ENCODE results near the gene SPOCD1.
A peak's percentile ranks its signal among the peaks of the same experiment; 100 is the strongest.

The SPOCD1 gene

DNA sequence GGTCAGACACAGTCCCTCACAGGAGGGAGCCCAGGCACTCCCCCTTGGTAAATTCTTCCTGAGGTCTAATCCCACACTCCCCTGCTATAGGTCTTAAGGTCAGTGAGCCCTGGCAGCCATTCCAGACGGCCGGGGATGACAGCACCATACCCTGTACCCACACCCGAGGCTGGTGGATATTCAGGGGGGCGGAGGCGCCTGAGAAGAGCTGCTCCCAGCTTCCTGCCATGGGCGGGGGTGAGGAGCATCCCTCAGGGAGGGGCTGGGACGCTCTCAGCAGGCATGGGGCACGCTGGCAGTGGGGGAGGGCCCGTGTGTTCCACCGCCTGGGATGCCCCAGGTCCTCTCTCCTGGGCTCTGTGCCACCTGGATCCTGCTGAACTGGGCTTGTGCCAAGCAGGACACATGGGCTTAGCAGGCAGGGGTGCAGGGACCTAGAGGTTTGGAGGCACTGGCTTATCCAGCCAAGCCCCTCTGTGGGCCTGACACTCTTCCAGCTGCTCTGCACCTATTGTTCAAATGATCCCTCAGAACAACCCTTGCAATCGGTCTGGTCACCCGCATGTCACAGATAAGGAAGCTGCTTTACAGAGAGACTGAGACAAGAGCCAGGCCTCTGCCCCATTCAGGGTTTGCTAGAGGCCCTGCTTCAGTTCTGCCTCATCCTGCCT, 46.0 kb downstream of the SPOCD1 start:
- DNase-seq: no peak

DNA sequence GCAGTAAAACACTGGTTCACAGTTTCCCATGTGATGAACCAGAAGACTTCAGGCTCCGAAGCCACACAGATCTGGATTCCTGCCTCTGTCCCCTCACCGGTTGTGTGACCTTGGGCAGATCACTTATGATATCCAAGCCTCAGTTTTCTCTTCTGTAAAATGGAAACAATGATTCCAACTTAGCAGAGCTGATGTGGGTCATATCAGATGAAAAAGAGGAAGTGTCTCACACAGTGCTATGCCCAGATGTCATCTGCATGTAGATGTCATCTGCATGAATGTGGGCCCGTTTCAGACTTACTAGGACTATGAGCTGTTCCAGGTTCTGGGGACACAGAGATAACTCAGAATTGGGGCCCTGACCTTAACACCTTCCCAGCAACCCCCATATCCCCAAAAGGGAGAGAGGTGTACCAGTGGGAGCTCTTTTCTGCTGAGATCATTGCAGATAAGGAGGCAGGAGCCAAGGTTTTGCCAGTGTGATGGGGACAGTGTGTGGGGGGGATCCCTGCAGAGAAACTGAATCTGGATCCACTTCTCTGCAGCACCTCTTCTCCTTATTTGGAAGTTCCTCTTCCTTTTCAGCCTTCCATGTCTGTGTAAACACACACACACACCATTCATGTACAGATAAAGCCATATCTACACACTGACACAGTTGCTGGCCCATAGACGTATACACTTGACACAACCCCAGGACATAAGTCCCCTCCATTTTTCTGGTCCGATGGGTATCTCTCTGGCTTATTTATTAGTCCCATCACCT, 46.7 kb downstream of the SPOCD1 start:
- DNase-seq: no peak

GRCh38 chr1:31768407-31768907, 47.4 kb downstream of the SPOCD1 start:
- no peak for DNase-seq

DNA sequence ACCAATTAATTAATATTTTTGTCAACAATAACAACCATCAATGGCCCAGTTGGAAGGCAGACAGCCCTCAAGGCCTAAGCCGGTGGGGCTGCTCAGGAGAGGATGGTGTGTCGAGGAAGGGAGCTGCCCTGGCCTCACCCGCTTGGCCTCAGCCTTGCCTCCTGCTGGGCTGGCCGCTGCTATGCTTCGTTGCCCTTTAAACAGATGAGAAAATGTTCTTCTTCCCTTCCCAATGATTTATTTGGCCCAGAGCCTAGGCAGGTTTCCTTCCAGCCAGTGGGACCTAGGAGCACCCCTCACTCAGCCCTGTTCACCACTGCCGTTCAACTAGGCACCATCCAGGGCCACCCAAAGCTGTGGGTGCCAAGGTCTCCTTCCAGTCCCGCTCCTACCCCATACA, 48.6 kb downstream of the SPOCD1 start:
- no peak for DNase-seq

GRCh38 chr1:31765516-31765915, 50.3 kb downstream of the SPOCD1 start:
- no peak for DNase-seq

DNA sequence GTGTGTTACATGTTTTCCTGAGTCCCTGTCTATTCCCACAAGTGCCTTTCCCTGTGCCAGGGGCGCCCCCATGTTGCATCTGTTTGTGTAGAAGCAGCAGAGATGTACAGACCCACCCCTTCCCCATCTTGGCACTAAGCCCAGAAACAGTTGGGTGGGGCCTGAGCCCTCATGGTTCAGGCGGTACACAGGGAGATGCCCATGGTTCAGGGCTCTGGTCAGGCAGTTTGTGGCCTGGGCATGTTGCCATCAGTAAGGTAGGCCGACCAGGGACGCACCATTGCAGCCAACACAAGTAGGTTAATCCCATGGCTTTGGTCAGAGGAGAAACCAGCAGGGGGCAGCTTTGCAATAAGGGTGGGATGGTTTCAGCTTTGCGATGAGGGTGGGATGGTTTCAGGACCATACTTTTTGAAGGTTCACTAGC, 50.8 kb downstream of the SPOCD1 start:
- no peak for DNase-seq

GRCh38 chr1:31764312-31765040, 51.3 kb downstream of the SPOCD1 start, which contains the start of gene ADGRB2:
ADGRB2 (minus strand) TSS chr1:31764340; CDS start chr1:31757221, 7,119 bp downstream.
- no peak for DNase-seq

GRCh38 chr1:31763671-31764311, 52.0 kb downstream of the SPOCD1 start:
- DNase-seq: no peak

DNA sequence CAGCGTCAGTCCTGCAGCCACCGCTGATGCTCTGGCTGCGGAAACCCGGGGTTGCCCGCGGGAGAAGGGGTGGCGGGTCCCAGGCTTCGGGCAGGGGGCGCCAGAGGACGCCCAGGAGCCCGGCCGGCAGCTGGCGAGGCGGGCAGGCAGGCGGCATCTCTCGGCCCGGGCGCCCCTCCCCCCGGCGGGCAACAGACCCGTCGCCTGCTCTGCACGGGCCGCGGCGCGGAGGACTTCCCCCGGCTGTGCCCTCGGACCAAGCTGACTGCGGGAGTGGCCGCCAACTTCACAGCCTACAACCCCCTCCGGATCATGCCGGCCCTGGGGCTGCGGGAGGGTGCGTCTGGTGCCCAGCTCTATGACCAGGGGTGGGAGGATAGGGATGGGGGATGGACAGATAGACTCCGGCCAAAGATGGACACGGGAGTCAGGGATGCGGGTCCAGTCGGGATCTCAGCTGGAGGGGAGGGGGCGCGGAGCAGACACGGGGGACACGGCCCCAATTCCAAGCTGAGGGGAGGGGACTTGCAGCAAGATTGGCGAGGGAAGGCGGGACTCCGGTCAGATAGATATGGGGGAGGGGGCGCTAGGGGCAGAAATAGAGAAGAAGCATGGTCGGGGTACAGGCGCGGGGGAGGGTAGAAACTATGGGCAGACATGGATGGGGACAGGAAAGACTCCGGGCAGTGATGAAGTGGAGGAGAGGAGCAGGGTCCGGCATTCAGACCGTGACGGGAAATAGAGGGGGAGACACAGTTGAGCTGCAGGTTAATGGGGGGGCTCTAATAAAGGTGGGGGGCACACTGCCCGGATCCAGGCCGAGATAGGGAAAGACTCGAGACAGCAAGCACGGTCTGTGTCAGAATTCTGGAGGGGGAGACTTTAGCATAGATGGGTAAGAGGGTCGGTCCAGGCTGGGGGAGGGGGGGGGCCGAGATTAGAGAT, 52.8 kb downstream of the SPOCD1 start:
- peak; percentile 67 for DNase-seq

DNA sequence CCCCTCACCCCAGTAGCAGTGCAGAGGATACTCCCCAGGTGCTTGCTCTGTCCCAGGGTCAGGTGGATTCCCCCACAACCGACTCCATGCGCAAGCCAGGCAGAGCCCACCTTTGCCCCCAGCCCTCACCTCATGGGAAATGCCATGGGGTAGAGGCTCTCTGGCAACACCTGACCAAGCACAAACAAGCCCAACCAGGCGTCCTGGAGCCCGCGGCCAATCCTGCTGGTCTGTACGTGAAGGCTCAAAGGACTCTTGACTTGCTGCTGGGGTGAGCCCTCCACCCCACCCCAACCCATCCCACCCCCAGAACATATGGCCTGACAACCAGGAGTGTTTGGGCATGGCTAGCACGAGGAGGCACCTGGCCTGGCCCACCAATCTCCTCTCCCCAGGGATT, 53.5 kb downstream of the SPOCD1 start:
- DNase-seq: no peak

DNA sequence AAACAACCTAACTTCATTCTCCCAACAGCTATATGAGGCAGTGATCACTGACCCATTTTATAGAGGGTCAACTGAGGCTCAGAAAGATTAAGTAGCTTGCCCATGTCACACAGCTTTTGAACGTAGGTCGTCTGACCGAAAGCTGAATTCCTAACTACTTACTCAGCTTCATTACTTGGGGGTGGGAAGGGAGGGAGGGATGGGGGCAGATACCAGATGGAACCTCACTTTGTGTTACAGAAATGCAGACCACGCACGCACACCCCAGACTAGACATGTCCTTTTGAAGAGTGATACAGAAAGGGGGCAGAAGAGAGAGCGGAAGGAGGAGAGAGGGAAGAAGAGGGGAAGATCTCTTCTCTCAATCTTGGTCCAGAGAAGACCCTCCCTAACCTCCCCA, 53.9 kb downstream of the SPOCD1 start:
- DNase-seq: no peak

DNA sequence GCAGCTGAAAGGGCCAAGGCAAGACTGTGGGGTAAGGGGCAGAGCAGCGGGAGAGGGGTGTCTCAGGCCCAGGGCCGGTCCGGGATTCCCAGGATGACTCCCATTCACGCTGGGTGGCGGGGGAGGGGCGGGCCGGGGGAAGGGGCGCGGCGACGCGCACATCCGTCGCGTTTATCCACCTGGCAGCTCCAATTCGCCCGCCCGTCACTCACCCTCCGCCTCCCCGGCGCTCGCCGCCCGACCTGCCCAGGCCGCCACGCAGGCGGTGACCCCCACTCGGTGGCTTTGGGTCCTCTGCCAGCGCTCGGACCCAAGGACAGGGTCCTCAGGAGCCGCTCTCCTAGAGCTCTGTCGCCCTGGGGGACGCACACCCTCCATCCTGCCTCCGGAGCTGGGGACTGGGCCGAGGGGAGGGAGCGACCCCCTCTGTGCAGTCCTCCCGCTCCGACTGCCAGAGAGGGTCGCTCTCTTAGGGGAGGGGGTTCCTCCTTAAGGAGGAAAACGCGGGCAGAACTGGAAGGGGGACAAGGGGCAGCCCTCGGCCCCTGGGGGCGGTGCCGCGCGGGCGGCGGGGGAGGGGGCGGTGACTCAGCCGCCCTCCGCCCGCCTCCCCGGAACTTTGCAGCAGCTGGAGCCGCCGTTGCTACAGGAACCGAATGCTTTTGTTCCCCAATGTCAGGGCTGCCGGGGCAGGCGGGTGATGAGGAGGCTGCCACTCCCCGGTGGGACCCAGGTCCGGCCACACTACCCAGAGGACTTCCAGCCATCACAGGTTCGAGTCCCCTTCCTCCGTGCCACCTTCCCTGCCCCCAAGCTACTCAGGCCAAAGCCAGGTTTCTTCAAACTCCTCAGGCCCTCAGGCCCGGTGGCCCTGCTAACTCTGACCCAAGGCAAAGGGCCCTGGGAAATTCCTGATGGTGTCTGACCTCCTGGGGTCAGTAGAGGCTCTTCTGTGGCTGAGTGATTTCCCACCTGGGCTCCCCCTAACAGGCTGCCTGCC, 55.1 kb downstream of the SPOCD1 start:
- DNase-seq: peak; percentile 54

- DNase-seq: no peak
Measured at GRCh38 chr1:31759298-31760023, 56.4 kb downstream of the SPOCD1 start.

GRCh38 chr1:31758823-31759222, 57.0 kb downstream of the SPOCD1 start:
- DNase-seq: no peak

GRCh38 chr1:31757989-31758388, 57.8 kb downstream of the SPOCD1 start:
- no peak for DNase-seq

DNA sequence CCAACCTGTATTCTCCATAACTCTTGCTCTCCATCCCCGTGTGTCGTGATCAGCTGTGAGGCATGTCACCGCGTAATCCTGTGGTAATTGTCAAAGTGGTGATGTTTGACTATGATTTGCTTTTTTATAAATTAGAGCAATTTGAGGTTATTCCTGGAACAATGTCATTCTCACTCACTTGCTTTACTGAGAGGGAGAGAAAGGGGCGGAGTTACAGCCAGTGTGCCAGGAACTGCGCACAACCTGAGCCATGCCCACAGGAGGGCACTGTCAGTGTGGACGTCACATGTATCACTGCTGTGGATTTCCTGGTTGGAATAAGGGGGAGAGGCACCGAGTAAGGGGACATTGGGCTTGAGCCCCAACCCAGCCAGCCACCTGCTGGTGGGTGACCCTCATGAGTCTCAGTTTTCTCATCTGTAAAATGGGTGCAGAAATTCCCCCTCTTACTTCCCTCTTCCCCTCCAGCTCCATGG, 58.6 kb downstream of the SPOCD1 start:
- DNase-seq: no peak

GRCh38 chr1:31756578-31756977, 59.2 kb downstream of the SPOCD1 start:
- DNase-seq: no peak

DNA sequence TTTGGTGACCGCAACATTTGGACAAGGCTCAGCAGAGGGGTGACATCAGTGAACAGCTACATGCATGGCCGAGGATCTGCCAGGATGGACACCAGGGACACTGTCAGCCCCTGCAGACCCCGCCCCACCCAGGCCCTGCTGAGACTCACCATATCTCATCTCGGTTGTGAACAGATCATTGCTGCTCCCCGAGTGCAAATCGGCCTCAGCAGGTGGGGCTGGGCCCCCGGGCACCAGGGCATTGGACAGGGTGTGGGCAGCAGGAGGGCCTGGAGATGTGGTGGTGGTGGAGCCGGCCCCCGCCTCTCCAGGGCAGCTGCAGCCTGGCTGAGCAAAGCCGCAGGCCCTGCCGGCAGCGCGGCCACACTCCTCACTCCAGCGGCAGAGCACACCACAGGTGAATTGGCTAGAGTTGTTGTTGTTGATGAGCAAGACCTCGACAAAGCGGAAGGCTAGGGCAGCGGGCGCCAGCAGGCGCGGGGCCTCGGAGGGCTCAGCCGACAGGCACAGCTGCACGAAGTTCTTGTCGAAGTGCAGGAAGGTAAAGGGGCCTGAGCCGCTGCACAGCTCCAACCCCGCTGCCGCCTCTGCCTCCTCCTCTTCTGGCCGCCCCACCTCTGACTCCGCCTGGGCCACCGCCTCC, 59.9 kb downstream of the SPOCD1 start:
- no peak for DNase-seq

DNA sequence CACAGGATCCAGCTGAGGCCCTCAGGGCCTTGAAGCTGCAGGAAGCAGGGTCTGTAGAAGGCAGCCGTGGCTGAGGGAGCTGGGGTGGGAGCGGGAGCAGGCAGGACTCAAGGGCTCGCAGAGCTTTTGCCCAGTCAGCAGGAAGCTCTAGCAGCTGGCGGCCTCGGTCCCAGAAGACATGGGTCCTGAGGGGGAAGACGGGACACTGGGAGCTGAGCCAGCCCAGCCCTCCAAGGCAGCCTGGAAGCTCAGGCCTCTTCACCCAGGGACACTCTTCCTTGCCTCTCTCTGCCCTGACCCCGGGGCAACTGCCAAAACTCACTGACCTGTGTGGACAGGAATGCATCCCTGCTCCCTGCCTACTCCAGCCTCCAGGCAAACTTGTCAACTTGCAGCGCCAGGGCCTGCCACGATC, 60.6 kb downstream of the SPOCD1 start:
- DNase-seq: no peak
